ENCODE measurements around the gene RUFY4. TPM values are rescaled to one million over a fixed set of nuclear protein-coding genes. Genes with fewer than 3 reads are reported as not detected.

RUFY4 gene
- total and polyA plus RNA-seq, 4 experiments from 2014 or later: 0.16 to 0.81 (median 0.30) TPM; not detected in 1

GRCh38 chr2:218028189-218028495 lies 40.9 kb upstream of the RUFY4 start:
- no peak overlapping the region for H3K4me3 Mint-ChIP-seq
- POLR2A ChIA-PET (ENCODE audit: partially characterized antibody): no interaction called here

GRCh38 chr2:218028562-218029348 lies 40.3 kb upstream of the RUFY4 start:
- intact Hi-C loops (cut with micrococcal nuclease): no loop called here
- Histone ChIP-seq H3K9me3 (ENCODE audit: control insufficient read depth in 1 of 2, low read length in 2 of 2) (no peaks in the 10 kb centered on the region), H3K4me1 (ENCODE audit: insufficient read depth, low read length) (no peaks in the 10 kb centered on the region), H3K4me3 (ENCODE audit: low read length in 2 of 2) (no peak overlapping the region), H3K27me3 (ENCODE audit: insufficient read depth, low read length) (no peaks in the 10 kb centered on the region), H3K27ac (ENCODE audit: low read depth, low read length) (no peak overlapping the region), H3K36me3 (ENCODE audit: insufficient read depth, low read length) (no peaks in the 10 kb centered on the region)
- Mint-ChIP-seq H3K4me1 (no peaks in the 10 kb centered on the region), H3K4me3 (no peak overlapping the region), H3K27me3 (no peaks in the 10 kb centered on the region), H3K36me3 (no peaks in the 10 kb centered on the region), H3K27ac (no peak overlapping the region), H3K9me3 (no peaks in the 10 kb centered on the region)
- ChIA-PET CTCF (ENCODE audit: partially characterized antibody) (no interaction called here), POLR2A (ENCODE audit: partially characterized antibody) (no interaction called here)
- DNase-seq: no peak

More at GRCh38 chr2:218028189-218028495, 40.9 kb upstream of the RUFY4 start:
- Histone ChIP-seq H3K27me3 (ENCODE audit: insufficient read depth, low read length) (no peaks in the 10 kb centered on the region), H3K27ac (ENCODE audit: low read depth, low read length) (no peak overlapping the region), H3K4me3 (ENCODE audit: low read length in 2 of 2) (no peak overlapping the region), H3K36me3 (ENCODE audit: insufficient read depth, low read length) (no peaks in the 10 kb centered on the region), H3K9me3 (ENCODE audit: control insufficient read depth in 1 of 2, low read length in 2 of 2) (no peaks in the 10 kb centered on the region), H3K4me1 (ENCODE audit: insufficient read depth, low read length) (no peaks in the 10 kb centered on the region)
- Mint-ChIP-seq H3K4me1 (no peaks in the 10 kb centered on the region), H3K36me3 (no peaks in the 10 kb centered on the region), H3K9me3 (no peaks in the 10 kb centered on the region), H3K27ac (peak overlapping the region in 2 of 7 donors; percentile 66 to 85), H3K27me3 (no peaks in the 10 kb centered on the region)
- CTCF ChIA-PET (ENCODE audit: partially characterized antibody): no interaction called here
- DNase-seq: no peak
- intact Hi-C loops (cut with micrococcal nuclease): no loop called here

GRCh38 chr2:218029366-218030360 lies 39.4 kb upstream of the RUFY4 start:
- no peaks in the 10 kb centered on the region for H3K36me3 Mint-ChIP-seq
- no peaks in the 10 kb centered on the region for H3K36me3 ChIP-seq (ENCODE audit: insufficient read depth, low read length)
- peaks cover 7% of the 10 kb centered on the region for H3K4me1 ChIP-seq (ENCODE audit: insufficient read depth, low read length)
- H3K27me3 Mint-ChIP-seq: no peaks in the 10 kb centered on the region
- POLR2A ChIA-PET (ENCODE audit: partially characterized antibody): no interaction called here
- H3K27ac ChIP-seq (ENCODE audit: low read depth, low read length): no peak overlapping the region
- CTCF ChIA-PET (ENCODE audit: partially characterized antibody): no interaction called here
- H3K4me3 Mint-ChIP-seq: no peak overlapping the region
- H3K4me1 Mint-ChIP-seq: peaks cover 2 to 8% (median 3%) of the 10 kb centered on the region in 4 donors
- H3K27me3 ChIP-seq (ENCODE audit: insufficient read depth, low read length): no peaks in the 10 kb centered on the region
- intact Hi-C loops (cut with micrococcal nuclease): loop anchor here (5.0 kb wide), 1 partner anchor 142 kb away; no protein-coding TSS in a partner anchor
- H3K9me3 Mint-ChIP-seq: no peaks in the 10 kb centered on the region
- H3K9me3 ChIP-seq (ENCODE audit: control insufficient read depth in 1 of 2, low read length in 2 of 2): no peaks in the 10 kb centered on the region
- H3K27ac Mint-ChIP-seq: no peak overlapping the region
- H3K4me3 ChIP-seq (ENCODE audit: low read length in 2 of 2): no peak overlapping the region
- DNase-seq: no peak

GRCh38 chr2:218030409-218031195 lies 38.5 kb upstream of the RUFY4 start:
- H3K9me3 Mint-ChIP-seq: no peaks in the 10 kb centered on the region
- POLR2A ChIA-PET (ENCODE audit: partially characterized antibody): no interaction called here
- H3K27me3 Mint-ChIP-seq: no peaks in the 10 kb centered on the region
- Histone ChIP-seq H3K9me3 (ENCODE audit: control insufficient read depth in 1 of 2, low read length in 2 of 2) (no peaks in the 10 kb centered on the region), H3K36me3 (ENCODE audit: insufficient read depth, low read length) (no peaks in the 10 kb centered on the region), H3K27me3 (ENCODE audit: insufficient read depth, low read length) (no peaks in the 10 kb centered on the region), H3K4me3 (ENCODE audit: low read length in 2 of 2) (no peak overlapping the region), H3K27ac (ENCODE audit: low read depth, low read length) (no peak overlapping the region), H3K4me1 (ENCODE audit: insufficient read depth, low read length) (peaks cover 14% of the 10 kb centered on the region)
- H3K4me1 Mint-ChIP-seq: peaks cover 2 to 11% (median 6%) of the 10 kb centered on the region in 4 donors
- intact Hi-C loops (cut with micrococcal nuclease): loop anchor here (5.0 kb wide), 1 partner anchor 143 kb away; no protein-coding TSS in a partner anchor
- no peak overlapping the region for H3K4me3 Mint-ChIP-seq
- no peaks in the 10 kb centered on the region for H3K36me3 Mint-ChIP-seq
- no peak overlapping the region for H3K27ac Mint-ChIP-seq
- CTCF ChIA-PET (ENCODE audit: partially characterized antibody): no interaction called here
- no peak for DNase-seq

GRCh38 chr2:218031261-218031660 lies 37.8 kb upstream of the RUFY4 start:
- peaks cover 2 to 11% (median 6%) of the 10 kb centered on the region in 4 donors for H3K4me1 Mint-ChIP-seq

GRCh38 chr2:218031771-218032257 lies 37.2 kb upstream of the RUFY4 start:
- Mint-ChIP-seq H3K4me3 (no peak overlapping the region), H3K36me3 (no peaks in the 10 kb centered on the region), H3K9me3 (no peaks in the 10 kb centered on the region), H3K4me1 (peaks cover 2 to 11% (median 6%) of the 10 kb centered on the region in 4 donors), H3K27ac (no peak overlapping the region), H3K27me3 (no peaks in the 10 kb centered on the region)
- Histone ChIP-seq H3K4me3 (ENCODE audit: low read length in 2 of 2) (no peak overlapping the region), H3K36me3 (ENCODE audit: insufficient read depth, low read length) (no peaks in the 10 kb centered on the region), H3K4me1 (ENCODE audit: insufficient read depth, low read length) (peaks cover 14% of the 10 kb centered on the region), H3K27me3 (ENCODE audit: insufficient read depth, low read length) (no peaks in the 10 kb centered on the region), H3K9me3 (ENCODE audit: control insufficient read depth in 1 of 2, low read length in 2 of 2) (no peaks in the 10 kb centered on the region), H3K27ac (ENCODE audit: low read depth, low read length) (no peak overlapping the region)
- intact Hi-C loops (cut with micrococcal nuclease): loop anchor here (5.0 kb wide), 1 partner anchor 145 kb away; no protein-coding TSS in a partner anchor
- ChIA-PET CTCF (ENCODE audit: partially characterized antibody) (interaction anchor here (2.6 to 3.2 kb wide), 2 partner anchors 11 to 246 kb away, joined by 11 to 13 read pairs; no protein-coding TSS in a partner anchor), POLR2A (ENCODE audit: partially characterized antibody) (no interaction called here)
- DNase-seq: no peak

More at GRCh38 chr2:218031261-218031660, 37.8 kb upstream of the RUFY4 start:
- H3K4me1 ChIP-seq (ENCODE audit: insufficient read depth, low read length): peaks cover 14% of the 10 kb centered on the region
- no peaks in the 10 kb centered on the region for H3K36me3 Mint-ChIP-seq
- intact Hi-C loops (cut with micrococcal nuclease): loop anchor here (5.0 kb wide), 1 partner anchor 144 kb away; no protein-coding TSS in a partner anchor
- POLR2A ChIA-PET (ENCODE audit: partially characterized antibody): no interaction called here
- no peak overlapping the region for H3K4me3 Mint-ChIP-seq
- no peaks in the 10 kb centered on the region for H3K27me3 ChIP-seq (ENCODE audit: insufficient read depth, low read length)
- CTCF ChIA-PET (ENCODE audit: partially characterized antibody): interaction anchor here (3.2 kb wide), 1 partner anchor 11 kb away, joined by 13 read pairs; no protein-coding TSS in a partner anchor
- H3K27me3 Mint-ChIP-seq: no peaks in the 10 kb centered on the region
- H3K9me3 ChIP-seq (ENCODE audit: control insufficient read depth in 1 of 2, low read length in 2 of 2): no peaks in the 10 kb centered on the region
- no peak overlapping the region for H3K4me3 ChIP-seq (ENCODE audit: low read length in 2 of 2)
- H3K9me3 Mint-ChIP-seq: no peaks in the 10 kb centered on the region
- H3K27ac ChIP-seq (ENCODE audit: low read depth, low read length): no peak overlapping the region
- no peaks in the 10 kb centered on the region for H3K36me3 ChIP-seq (ENCODE audit: insufficient read depth, low read length)
- no peak overlapping the region for H3K27ac Mint-ChIP-seq
- no peak for DNase-seq
